Stimulated activated CD8-positive, alpha-beta memory T cell treated with anti-CD3 and anti-CD28 coated beads, Interleukin-12 subunit alpha, Interleukin-12 subunit beta, amount 100 ng/mL, for 24 hours (primary cell): ENCODE measurements around the gene TPST1.
"Not testable (repeated sequence)": the region's sequence is repeated elsewhere in the genome, so short reads cannot be mapped to it uniquely, and the experiment has no call there.

Experiments
- DNase-seq: peaks from one replicate; pipeline ENCODE4 v3.0.0-alpha.2; 2020; ENCODE audit errors: extremely low read depth

TPST1 gene

DNA sequence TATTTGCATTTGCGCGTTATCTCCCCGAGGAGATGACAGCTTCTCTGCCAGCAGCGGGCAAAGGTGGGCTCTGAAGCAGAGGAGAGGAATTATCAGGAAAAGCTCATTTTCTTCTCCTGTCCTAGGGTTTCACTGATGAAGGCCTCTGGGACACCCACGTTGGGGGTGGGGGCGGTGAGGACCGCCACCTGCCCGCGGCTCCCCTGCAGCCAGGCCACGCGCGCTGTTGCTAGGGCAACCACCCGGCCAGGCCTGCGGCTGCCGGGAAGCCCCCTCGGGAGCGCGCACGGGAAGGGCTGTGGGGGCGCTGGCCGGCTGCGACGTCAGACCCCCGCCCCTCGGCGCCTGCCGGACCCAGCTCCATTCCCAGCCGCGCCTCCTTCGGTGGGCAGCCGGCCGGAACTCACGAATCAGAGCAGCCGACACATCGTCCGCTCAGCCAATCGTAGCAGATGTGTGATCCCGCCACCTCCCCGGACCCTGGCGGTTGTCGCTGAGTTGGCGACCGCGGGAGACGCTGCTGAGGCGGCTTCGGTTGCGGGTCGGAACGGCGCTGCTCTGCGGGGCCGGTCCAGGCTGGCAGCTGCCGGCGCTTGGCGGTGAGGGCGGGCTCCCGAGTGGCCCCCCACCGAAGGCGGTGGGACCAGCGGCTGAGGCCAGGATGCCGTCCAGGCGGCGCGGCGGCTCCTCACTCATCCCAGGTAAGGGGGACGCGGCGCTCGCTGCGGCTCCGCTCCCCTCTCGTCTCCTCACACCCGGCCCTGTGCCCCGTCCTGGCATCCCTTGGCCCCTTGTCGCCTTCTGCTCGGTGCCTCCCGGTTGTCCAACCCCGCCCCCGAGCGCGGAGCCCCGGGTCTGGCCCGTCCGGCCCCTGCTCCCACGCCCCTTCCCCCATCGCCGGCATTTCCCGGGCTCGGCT, at the start of gene TPST1:
TSS of gene TPST1 (plus strand) at position 513 of the 919 bp plus-strand sequence. CDS start 35,092 bp downstream, outside the sequence.
- peak; percentile 43 for DNase-seq

DNA sequence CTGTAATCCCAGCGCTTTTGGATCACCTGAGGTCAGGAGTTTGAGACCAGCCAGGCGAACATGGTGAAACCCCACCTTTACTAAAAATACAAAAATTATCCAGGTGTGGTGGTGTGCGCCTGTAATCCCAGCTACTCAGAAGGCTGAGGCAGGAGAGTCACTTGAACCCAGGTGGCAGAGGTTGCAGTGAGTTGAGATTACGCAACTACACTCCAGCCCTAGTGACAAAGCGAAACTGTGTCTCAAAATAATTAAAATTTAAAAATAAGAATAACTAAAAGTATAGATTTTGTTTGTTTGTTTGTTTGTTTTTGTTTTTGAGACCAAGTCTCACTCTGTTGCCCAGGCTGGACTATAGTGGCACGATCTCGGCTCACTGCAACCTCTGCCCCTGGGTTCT, 49.1 kb upstream of the TPST1 start:
- not testable (repeated sequence) for DNase-seq

DNA sequence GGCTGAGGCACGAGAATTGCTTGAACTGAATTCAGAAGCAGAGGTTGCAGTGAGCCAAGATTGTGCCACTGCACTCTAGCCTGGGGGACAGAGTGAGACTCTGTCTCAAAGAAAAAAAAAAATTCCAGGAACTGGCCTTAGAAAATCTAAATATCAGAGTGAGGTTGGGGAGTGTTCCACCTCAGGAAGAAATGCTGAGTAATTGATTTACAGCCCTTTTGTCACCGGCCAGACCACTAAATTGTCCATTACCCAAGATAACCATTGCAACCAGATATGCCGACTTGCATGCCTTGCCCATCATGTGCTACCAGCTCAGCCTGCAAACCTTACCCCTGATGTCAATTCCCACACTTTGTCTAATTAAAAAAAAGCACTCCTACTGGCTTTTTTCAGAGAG, 48.1 kb upstream of the TPST1 start:
- no peak for DNase-seq

DNA sequence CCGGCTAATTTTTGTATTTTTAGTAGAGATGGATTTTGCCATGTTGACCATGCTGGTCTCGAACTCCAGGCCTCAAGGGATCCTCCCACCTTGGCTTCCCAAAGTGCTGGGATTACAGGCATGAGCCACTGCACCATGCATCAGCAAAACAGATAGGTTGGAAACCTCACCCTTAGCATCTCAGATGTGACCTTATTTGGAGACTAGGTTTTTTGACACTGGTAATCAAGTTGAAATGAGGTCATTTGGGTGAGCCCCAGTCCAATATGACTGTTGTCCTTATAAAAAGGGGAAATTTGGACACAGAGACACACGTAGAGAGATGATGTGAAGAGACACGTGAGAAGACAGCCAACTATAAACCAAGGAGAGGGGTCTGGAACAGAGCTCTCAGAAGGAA, 42.5 kb upstream of the TPST1 start:
- DNase-seq = no peak

DNA sequence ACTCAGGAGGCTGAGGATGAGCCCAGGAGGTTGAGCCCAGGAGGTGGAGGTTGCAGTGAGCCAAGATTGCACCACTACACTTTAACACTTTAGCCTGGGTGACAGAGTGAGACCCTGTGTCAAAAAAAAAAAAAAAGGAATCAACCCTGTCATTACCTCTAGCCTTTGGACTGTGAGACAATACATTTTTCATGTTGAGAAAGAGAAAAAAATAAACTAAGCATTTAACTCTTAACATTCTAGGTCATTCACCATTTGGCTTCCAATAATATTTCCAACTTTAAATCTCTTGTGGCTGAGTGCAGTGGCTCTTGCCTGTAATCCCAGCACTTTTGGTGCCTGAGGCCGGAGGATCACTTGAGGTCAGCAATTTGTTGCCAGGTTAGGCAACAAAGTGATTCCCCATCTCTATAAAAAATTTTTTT, 41.9 kb upstream of the TPST1 start:
- no peak for DNase-seq

DNA sequence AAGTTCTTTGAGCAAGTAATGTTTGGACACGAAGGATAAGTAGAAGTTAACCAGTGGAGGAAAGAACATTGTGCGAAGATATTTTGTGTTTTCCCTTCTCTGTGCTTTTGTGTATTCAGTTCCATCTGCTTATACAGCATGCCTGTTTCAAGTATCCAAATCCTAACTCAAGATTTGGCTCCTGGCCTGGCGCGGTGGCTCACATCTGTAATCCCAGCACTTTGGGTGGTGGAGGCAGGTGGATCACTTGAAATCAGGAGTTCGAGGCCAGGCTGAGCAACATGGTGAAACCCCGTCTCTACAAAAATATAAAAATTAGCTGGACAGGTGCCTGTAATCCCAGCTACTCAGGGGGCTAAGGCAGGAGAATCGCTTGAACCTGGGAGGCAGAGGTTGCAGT, 40.8 kb upstream of the TPST1 start:
- DNase-seq = no peak

DNA sequence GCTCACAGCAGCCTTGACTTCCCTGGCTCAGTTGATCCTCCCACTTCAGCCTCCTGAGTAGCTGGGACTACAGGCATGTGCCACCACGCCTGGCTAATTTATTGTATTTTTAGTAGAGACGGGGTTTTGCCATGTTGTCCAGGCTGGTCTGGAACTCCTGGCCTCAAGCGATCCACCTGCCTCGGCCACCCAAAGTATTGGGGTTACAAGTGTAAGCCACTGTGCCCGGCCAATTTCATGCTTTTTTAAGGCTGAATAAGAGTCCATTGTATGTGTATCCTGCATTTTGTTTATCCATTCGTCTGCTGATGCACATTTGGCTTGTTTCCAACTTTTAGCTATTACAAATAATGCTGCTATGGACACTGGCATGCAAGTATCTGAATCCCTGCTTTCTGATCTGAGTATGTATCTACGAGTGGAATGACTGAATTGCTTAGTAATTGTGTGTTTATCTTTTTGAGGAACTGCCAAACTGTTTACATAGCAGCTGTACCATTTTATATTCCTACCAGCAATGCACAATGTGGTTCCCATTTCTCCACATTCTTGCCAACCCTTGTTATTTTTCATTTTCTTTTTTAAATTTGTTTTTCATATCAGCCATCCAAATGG, 37.3 kb upstream of the TPST1 start:
- no peak for DNase-seq

DNA sequence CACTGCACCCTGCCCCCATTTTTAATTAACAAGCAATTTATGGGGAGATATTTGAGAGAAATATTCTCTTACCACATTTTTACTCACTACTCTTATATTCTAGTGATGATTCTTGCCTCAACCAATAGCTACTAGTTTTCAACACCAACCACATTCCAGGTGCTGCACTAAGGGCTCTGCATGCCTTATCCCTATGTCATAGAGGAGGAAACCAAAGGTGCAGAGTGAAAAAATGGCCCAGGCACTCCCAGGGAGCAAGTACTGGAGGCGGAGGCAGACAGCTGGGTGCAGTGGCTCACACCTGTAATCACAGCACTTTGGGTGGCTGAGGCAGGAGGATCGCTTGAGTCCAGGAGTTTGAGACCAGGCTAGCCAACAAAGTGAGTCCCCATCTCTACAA, 35.5 kb upstream of the TPST1 start:
- DNase-seq = no peak

DNA sequence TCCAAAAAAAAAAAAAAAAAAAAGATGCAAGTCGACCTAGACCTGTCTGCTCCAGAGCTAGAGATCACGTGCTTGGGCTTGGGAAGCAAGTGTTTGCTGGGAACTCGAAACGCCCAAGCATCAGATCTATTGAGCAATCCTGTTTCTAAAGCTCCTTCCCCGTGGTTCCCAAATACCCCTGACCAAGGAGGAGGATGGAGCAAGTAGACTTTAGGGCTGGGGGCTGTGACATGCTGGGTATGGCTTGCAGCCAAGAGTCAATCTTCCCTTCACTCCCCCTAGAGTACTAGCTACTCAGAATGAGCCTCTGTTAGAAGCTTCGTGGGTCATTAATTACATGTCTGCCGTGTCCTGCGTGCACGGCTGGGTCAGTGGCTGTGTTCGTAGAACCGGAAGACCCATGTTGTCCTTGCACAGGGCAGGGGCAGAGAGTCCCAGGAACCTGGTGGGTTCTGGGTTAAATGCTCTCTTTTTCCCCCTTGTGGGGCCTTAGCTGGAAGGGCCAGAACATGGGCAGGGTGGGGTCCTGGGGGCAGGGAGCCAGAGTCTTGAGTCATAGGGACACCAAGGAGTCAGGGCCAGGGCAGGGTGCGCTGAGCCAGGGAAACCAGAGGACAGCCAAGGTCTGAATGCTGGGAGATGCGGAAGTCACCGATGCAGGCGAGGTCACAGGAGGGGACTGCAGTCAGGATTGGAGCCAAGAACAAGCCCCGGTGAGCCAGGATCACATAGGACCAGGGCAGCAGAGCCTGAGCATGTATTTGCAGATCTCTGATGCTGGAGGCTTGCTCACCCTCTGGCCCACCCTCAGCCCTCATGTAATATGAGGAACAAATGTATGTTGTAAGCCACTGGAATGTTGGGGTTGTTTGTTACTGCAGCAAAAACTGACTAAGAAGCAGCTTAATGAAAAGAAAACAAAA, 34.6 kb upstream of the TPST1 start:
- DNase-seq = no peak

DNA sequence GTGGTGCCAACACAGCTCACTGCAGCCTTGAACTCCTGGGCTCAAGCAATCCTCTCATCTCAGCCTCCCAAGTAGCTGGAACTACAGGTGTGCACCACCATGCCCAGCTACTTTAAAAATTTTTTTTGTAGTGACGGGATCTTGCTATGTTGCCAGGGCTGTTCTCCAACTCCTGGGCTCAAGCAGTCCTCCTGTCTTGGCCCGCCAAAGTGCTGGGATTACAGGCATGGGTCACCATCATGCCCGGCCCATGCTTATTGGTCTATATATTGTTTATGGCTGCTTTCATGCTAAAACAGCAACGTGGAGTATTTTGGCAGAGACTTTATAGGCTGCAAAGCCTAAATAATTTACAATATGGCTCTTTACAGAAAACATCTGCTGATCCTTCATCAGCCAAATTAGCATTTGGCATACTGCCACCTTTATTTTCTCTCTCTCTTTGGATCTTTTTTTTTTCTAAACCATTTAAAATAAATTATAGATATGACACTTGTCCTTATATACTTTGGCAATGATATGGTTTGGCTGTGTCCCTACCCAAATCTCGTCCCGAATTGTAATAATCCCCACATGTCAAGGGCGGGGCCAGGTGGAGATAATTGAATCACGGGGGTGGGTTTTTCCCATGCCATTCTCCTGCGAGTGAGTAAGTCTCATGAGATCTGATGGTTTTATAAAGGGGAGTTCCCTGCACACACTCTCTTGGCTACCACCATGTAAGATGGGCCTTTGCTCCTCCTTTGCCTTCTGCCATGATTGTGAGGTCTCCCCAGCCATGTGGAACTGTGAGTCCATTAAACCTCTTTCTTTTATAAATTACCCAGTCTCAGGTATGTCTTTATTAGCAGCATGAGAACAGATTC, 32.4 kb upstream of the TPST1 start:
- not testable (repeated sequence) for DNase-seq

DNA sequence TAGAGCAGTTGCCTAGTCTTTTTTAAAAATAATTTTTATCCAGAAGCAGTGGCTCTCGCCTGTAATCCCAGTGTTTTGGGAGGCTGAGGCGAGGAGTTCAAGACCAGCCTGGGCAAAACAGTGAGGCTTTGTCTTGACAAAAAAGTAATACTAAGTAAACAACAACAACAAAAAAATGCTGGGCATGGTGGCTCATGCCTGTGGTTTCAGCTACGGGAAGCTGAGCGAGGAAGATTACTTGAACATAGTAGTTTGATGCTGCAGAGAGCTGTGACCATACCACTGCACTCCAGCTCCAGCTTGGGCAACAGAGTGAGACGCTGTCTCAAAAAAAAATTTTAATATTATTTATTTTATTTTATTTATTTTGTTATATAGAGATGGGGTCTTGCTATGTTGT, 31.3 kb upstream of the TPST1 start:
- DNase-seq = no peak

DNA sequence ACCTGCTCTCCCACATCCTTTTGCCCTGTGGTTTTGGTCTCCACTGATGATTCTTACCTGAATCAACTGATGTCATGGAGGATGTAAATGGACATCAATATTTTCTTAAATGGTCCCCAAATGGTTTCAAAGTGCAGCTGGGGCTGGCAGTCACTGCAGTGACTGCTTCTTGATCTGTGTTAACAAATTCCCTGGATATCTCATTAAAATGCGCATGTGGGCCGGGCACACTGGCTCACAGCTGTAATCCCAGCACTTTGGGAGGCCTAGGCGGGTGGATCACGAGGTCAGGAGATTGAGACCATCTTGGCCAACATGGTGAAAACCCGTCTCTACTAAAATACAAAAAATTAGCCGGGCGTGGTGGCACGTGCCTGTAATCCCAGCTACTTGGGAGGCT, 30.1 kb upstream of the TPST1 start:
- DNase-seq = not testable (repeated sequence)

DNA sequence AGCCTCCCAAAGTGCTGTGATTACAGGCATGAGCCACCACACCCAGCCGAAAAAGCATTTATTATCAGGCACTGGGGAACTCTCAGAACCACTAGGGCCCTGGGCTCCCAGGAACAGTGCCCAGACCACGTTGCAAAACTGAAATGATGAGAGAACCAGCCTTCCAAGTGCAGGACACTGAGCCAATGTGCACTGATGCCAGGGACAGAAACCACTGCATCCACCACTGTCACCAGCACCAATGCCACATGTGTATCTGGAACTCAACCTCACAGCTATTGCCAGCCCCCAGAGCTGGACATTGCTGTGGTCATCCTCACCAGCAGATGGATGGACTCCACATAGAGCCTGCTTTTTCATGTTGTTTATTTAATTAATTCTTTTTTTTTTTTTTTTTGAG, 28.2 kb upstream of the TPST1 start:
- no peak for DNase-seq

DNA sequence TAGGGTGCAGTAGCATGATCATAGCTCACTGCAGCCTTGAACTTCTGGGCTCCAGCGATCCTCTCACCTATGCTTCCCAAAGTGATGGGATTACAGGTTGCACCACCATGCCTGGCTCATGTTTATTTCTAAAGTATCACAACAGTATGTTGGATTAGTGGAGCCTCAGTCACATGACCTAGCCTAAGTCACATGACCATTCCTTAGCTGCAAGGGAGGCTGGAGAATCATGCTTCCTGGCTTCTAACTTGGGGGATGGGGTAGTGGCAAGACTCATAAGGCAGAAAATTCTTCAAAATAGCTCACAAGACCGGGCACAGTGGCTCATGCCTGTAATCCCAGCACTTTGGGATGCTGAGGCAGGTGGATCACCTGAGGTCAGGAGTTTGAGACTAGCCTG, 26.9 kb upstream of the TPST1 start:
- no peak for DNase-seq

DNA sequence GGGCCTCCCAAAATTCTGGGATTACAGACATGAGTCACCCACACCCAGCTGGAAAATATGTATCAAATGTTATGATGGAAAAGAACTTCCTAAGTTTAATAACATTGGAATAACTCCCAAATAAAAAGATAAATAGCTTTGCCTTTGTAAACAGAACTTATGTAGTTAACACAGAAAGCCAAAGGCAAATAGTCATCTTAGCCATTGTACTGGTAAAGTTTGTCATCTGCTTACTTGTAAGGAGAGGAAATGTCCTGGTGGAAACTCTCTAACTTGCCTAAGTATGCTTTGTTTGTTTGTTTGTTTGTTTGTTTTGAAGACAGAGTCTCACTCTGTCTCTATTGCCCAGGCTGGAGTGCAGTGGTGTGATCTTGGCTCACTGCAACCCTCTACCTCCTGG, 23.8 kb upstream of the TPST1 start:
- no peak for DNase-seq

DNA sequence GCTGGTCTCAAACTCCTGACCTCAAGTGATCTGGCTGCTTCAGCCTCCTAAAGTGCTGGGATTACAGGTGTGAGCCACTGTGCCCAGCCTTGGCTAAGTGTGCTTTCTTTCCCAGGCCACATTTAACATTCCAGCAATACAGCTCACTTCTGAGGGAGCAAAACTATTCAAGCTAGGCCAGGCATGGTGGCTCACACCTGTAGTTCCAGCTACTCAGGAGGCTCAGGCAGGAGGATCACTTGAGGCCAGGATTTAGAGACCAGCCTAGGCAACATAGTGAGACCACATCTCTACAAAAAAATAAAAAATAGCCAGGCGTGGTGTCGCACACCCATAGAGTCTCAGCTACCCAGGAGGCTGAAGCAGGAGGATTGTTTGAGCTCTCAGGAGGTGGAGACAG, 23.3 kb upstream of the TPST1 start:
- no peak for DNase-seq

DNA sequence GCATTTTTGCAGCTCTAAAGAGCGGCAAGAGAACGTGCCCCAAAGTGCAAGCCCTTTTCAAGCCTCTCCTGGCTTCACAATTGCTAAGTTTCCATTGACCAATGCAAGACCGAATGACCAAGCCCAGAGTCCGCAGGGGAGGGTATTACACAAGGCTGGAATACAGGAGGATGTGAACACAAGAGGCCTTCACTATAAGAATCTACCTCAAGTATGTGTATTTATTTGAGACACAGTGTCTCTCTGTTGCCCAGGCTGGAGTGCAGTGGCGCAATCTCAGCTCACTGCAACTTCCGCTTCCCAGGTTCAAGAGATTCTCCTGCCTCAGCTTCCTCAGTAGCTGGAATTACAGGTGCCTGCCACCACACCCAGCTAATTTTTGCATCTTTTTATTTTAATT, 22.2 kb upstream of the TPST1 start:
- DNase-seq = no peak

DNA sequence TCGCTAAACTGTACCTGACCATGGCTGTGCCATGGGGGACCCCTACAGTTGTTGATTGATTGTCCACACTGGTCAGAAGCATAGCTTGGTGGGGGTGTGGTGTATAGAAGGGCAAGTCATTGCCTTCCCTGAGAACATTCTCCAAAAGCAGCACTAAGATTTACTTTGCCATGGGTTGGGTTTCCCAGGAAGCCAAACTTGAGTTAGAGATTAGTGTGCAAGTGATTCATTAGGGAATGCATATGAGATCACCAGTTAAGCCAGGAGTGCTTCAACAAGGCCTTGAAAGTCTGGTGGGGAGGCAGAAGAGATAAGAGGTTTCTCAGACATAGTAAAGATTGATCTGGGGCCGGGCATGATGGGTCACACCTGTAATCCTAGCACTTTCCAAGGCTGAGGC, 21.4 kb upstream of the TPST1 start:
- no peak for DNase-seq

DNA sequence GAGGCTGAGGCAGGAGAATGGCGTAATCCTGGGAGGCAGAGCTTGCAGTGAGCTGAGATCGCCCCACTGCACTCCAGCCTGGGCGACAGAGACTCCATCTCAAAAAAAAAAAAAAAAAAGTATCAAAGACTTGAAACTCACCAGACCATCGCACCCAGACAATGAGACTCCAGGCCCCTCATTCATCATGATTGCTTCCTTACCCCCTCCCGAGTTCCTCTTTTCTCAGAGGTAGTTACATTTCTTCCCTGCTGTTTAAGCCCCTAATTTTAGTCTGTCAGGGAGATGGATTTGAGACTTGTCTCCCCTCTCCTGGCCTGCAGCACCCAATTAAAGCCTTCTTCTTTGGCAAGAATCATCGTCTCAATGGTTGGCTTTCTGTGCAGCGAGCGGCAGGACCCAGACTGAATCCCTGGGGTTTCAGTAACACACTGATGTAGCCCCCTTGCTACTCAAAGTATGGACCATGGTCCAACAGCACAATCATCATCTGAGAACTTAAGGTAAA, 19.4 kb upstream of the TPST1 start:
- DNase-seq = no peak

DNA sequence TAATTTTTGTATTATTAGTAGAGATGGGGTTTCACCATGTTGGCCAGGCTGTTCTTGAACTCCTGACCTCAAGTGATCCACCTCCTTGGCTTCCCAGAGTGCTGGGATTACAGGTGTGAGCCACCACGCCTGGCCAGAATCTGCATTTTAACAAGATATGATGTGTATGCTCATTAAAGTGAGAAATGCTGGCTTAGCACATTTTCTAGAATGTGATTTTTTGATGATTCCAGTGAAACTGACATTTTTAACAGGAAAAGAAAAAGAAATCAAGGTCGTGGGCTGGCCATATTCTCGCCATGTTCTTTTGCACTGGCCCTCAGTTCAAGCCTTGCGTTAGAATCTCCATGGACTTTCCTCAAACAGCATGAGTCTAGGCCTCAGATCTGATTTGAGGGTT, 18.1 kb upstream of the TPST1 start:
- DNase-seq = no peak

DNA sequence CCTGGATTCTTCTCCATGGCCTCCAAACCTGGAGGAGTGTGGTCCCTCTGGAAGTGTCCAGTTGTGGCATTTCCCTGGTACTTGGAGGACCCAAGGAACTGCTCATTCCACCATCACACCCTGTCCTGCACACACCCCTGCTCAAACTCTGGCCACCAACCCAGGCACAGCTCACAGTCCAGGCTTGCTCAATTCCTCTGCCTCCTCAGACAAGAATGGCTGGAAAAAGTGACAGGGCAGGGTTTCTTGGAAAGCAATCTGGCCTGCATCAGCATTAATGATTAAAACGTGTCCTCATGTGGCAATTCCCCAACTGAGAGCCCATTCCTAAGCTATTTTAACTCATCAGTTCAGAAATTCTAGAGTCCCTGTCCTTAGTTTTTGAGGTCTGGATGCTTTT, 17.2 kb upstream of the TPST1 start:
- no peak for DNase-seq
